ENCODE results near the gene BROX.
"Not testable (repeated sequence)": the region's sequence is repeated elsewhere in the genome, so short reads cannot be mapped to it uniquely, and the experiment has no call there.

The BROX gene, protein sequence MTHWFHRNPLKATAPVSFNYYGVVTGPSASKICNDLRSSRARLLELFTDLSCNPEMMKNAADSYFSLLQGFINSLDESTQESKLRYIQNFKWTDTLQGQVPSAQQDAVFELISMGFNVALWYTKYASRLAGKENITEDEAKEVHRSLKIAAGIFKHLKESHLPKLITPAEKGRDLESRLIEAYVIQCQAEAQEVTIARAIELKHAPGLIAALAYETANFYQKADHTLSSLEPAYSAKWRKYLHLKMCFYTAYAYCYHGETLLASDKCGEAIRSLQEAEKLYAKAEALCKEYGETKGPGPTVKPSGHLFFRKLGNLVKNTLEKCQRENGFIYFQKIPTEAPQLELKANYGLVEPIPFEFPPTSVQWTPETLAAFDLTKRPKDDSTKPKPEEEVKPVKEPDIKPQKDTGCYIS

DNA sequence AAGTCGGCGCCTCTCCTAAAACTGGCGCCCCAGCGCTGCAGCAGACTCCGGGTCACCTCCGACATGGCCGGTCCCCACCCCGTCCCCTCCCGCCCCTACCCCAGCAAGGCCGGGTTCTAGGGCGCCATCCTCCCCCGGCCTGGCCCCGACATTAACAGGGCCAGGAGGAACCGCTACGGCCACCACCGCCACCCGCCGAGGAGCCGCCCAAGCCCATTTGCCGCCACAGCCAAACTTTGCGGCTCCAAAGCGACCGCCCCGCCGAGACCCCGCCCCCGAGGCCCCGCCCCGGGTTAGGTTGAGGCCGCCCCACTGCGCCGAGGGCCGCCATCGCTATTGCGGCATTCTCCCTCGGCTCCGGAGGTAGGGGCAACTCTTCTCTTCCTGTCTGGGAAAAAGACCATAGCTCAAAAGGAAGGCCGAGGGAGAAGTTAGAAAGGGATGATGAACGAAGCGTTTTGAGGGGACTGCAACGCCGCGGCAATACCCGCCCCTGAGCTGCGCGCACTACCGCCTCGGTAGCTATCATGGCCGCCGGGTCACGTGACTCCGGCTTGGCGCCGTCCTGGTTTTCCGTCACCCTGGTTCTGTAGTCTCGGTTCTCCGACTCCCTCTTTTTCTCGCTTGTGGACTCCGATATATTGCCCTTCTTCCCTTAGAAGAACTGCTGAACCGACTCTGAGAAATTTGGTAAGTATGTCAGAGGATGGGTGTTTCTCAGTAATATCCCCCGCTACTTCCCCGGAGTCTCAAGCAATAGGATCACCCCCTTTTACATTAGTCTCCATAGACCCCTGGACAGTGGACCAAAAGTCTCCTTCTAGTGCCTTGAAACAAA is at the start of gene BROX, which contains the start of gene AIDA:
Gene BROX (plus strand): TSS at position 312 of the 838 bp plus-strand sequence. CDS start 3,136 bp downstream, outside the sequence.
Gene AIDA (minus strand): TSS at position 239 of the 838 bp plus-strand sequence. CDS start 174 bp downstream, at position 65.
- TF ChIP-seq, protein P1, sequence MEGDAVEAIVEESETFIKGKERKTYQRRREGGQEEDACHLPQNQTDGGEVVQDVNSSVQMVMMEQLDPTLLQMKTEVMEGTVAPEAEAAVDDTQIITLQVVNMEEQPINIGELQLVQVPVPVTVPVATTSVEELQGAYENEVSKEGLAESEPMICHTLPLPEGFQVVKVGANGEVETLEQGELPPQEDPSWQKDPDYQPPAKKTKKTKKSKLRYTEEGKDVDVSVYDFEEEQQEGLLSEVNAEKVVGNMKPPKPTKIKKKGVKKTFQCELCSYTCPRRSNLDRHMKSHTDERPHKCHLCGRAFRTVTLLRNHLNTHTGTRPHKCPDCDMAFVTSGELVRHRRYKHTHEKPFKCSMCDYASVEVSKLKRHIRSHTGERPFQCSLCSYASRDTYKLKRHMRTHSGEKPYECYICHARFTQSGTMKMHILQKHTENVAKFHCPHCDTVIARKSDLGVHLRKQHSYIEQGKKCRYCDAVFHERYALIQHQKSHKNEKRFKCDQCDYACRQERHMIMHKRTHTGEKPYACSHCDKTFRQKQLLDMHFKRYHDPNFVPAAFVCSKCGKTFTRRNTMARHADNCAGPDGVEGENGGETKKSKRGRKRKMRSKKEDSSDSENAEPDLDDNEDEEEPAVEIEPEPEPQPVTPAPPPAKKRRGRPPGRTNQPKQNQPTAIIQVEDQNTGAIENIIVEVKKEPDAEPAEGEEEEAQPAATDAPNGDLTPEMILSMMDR (conservative IDR thresholded peaks at IDR 0.05) = no peak
- H3K27ac ChIP-seq = peak within 1 kb of the TSS; percentile 92

DNA sequence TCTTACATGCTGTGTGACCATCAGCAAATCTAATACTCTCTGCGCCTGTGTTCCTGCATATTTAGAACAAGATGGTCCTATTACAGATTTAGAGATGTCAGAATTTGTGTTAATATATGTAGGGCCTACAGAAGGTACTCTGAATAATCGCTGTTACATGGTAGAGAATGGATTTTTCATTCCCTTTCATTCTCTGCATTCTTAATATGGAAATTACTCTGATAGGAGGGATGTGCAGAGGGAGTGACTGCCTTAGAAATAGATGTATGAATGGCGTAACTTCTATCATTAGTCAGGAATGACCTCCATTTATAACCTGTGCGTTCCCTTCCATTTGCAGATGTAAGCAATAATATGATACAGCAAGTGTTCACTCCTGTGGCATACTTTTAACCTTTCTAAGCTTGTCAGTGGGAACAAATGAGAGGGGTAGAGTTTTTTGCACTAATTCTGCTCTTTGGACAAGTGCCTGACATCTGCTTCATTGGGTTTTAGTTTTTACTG is 48.9 kb upstream of the BROX start:
- H3K27ac ChIP-seq = peak overlapping the region; percentile 53
- TF ChIP-seq, protein P1 (conservative IDR thresholded peaks at IDR 0.05) = no peak

DNA sequence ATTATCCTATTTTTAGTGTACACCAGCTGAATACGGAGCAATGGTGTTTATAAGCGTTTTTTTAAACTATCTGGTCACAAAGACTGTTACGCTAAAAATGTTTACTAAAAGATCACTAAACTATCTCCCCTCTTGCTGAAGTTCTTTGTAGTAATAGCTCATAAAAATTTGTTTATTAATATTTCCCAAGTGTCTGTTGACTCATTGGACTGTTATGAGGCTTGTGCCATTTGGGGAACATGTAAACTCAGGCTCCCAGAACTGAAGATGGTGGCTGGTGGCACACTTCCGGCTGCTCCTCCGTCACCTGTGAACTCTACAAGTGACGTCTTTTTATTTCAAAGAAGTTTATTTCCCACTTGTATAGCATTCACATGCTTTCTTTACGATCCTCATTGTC is 46.4 kb upstream of the BROX start:
- TF ChIP-seq, protein P1 (conservative IDR thresholded peaks at IDR 0.05) = no peak
- peak overlapping the region; percentile 53 for H3K27ac ChIP-seq

- H3K27ac ChIP-seq = peak overlapping the region; percentile 53
These were observed 44.2 kb upstream of the BROX start for GRCh38 chr1:222668184-222668583.

DNA sequence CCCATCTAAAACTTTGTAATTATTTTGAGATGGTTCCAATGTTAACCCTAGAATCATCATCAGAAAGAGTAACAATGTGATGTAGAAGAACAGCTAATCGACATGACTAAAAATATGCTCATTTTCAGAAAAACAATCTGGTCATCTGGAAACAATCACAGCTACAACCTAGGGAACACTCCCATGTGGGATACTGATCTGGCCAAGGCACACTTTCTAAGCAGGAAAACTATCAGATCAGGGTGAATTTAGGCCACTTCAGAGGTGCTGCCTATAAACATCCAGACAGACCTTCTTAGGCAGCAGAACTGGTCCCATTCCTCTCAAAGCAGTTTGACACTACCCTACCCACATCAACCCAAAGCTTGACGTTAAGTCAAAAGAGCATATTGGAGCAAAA is 43.3 kb upstream of the BROX start:
- not testable (repeated sequence) for H3K27ac ChIP-seq

DNA sequence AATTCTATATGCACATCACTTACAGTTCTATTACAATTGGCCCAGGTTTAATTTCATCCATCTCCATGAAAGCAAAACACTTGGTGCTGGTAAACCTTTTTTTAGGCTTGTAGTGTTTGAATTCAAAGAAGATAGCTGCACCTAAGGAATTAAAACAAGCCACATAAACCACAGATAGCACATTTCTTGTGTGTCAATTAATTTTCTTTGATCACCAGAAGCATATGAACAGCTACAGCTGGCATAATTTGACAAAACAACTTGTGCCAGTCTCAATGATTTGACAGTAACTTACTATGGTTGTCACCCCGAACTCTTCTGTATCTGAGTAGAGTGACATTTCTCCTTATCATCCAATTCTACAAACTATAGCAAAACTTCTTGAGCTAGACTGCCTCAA is 42.3 kb upstream of the BROX start:
- TF ChIP-seq, protein P1 (conservative IDR thresholded peaks at IDR 0.05) = no peak
- peak overlapping the region; percentile 64 for H3K27ac ChIP-seq

DNA sequence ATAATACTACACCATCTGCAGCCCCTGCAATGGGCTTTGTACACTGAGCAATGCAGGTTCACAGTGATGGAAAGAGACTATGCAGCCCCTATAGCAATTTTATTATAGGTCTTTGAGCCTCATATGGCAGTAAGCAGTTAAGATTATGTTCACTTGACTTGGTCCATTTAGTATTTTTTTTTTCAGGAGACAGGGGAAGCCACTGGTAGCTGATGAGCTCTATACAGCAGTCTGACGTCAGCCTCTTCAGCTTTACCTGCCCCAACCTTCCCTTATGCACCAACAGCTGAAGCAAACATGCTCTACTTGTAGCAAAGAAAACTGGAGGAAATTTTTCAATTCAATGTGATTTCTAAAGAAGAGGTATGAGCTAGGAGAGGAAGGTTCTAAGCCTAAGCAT is 32.3 kb upstream of the BROX start:
- TF ChIP-seq, protein P1 (conservative IDR thresholded peaks at IDR 0.05) = no peak
- peak overlapping the region; percentile 70 for H3K27ac ChIP-seq

DNA sequence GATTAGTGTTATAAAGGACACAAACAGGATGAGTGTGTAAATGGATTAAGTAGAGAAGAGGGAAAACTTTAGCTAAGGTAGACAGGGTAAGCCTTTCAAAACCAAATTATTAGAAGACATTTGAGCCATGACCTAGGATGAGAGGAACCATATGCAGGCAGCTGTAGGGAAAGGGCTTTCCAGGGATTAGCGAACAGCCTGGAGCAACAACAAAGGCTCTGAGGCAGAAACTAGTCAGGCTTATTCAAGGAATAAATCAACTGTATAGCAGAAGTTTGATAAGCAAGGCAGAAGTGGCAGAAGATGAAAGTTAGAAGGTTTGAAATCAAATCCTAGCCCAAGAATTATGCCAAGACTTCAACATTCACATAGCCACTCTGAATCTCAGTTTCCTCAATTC is 21.3 kb upstream of the BROX start:
- TF ChIP-seq, protein P1 (conservative IDR thresholded peaks at IDR 0.05) = no peak
- peak overlapping the region; percentile 95 for H3K27ac ChIP-seq
